Lung (tissue), 12 donors: ENCODE results near the gene JHY. TPM values are rescaled to one million over a fixed set of nuclear protein-coding genes. Genes with fewer than 3 reads are reported as not detected.

ENCODE experiments used
- ATAC-seq: fragments of 200-7000 bp; cut with Tn5 transposase; one replicate; pipeline ENCODE4 v1.9.1; 2020; ENCODE audit warnings: moderate number of reproducible peaks; ENCODE audit not compliant: insufficient read depth, low FRiP score
- DNase-seq, 3 donors: peaks; one replicate each; pipeline ENCODE4 v3.0.0-alpha.2; 2013 to 2017
- H3K27ac ChIP-seq, 2 donors: one replicate each; pipeline ENCODE4 v1.5.1; 2013; ENCODE audit warnings: mild to moderate bottlenecking in 2 of 2, moderate library complexity in 2 of 2, control low read depth in 1 of 2, inconsistent platforms in 1 of 2, low read depth in 1 of 2, low read length in 1 of 2
- H3K27me3 ChIP-seq, 3 donors: one replicate each; pipeline ENCODE4 v1.5.1; 2013; ENCODE audit warnings: low read length in 2 of 3; ENCODE audit not compliant: control insufficient read depth in 3 of 3, insufficient read depth in 3 of 3
- H3K36me3 ChIP-seq, 4 donors: one replicate each; pipeline ENCODE4 v1.5.1; 2013; ENCODE audit warnings: low read length in 4 of 4, mild to moderate bottlenecking in 1 of 4, moderate library complexity in 1 of 4; ENCODE audit not compliant: control insufficient read depth in 4 of 4, insufficient read depth in 4 of 4
- H3K4me1 ChIP-seq, 5 donors: one replicate each; pipeline ENCODE4 v1.5.1; 2013; ENCODE audit warnings: low read length in 5 of 5, mild to moderate bottlenecking in 2 of 5, moderate library complexity in 1 of 5; ENCODE audit not compliant: control insufficient read depth in 5 of 5, insufficient read depth in 5 of 5
- H3K4me3 ChIP-seq: one replicate; pipeline ENCODE4 v1.5.1; 2013; ENCODE audit warnings: mild to moderate bottlenecking, control low read depth, moderate library complexity
- H3K9ac ChIP-seq, 2 donors: one replicate each; pipeline ENCODE4 v1.5.1; 2013; ENCODE audit warnings: low read length in 2 of 2, control low read depth in 1 of 2; ENCODE audit not compliant: insufficient read depth in 1 of 2
- H3K9me3 ChIP-seq, 4 donors: one replicate each; pipeline ENCODE4 v1.5.1; 2013; ENCODE audit warnings: low read length in 3 of 4, mild to moderate bottlenecking in 1 of 4, moderate library complexity in 1 of 4; ENCODE audit not compliant: control insufficient read depth in 4 of 4, insufficient read depth in 3 of 4
- WGBS, 2 donors: extraction: QIAGEN DNeasy Blood & Tissue Kit; methylation state at CpG; one replicate each; pipeline ENCODE4 v1.1.7; 2013; 5-methylcytosine and 5-hydroxymethylcytosine counted together
- polyA plus RNA-seq, 2 donors: library from polyadenylated mRNA; stranded (reverse); fragments of 200-250 nt; gene quantifications; one replicate each; pipeline ENCODE4 v1.2.1, GENCODE V29; 2013
- total RNA-seq, 2 donors: library from RNA; depleted of rRNA in 1 of 2; stranded (reverse); fragments of >200 nt in 1 of 2; gene quantifications; one replicate each; pipeline ENCODE4 v1.2.1, GENCODE V29; 2014 to 2021
- TF ChIP-seq, protein P1 (sequence below): IDR thresholded peaks from 2 replicates; pipeline ENCODE4 v1.5.1; 2012; ENCODE audit warnings: mild to moderate bottlenecking; ENCODE audit errors: control extremely low read depth, extremely low read depth
- donor health status: control.
- donor health status: control.
- donor health status: Bipolar disorder and iron deficiency.
- donor health status: healthy.
- donor health status: DM: yes; HTN: yes; CAD: no.

JHY gene
- total and polyA plus RNA-seq, 4 donors, result 2.4 to 11.0 (median 7.3) TPM

DNA sequence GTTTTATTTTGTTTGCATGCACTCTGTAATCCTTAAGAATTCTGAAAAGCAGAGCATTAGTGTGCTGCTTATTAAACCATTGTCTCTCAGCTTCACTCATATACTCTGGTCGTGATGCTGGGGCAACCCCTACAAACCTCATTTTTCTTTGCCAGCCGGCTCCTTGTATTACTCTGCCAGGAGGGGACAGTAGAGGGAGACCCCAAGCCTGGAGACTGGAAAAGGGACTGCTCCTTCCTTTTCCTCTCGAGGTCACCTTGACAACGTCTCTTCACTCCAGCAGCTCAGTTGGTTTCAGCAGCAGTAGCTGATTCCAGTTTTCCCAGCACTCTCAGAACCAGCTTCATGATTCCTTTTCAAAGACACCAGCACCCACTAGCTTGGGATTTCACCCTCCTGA is 2.8 kb upstream of the JHY start:
- Histone ChIP-seq H3K9me3 (no peaks in the 10 kb centered on the region), H3K4me1 (peaks cover 0 to 7% (median 0%) of the 10 kb centered on the region in 5 donors), H3K4me3 (no peak overlapping the region), H3K27ac (no peak overlapping the region), H3K9ac (no peak overlapping the region), H3K36me3 (no peaks in the 10 kb centered on the region), H3K27me3 (peaks cover 0 to 3% (median 0%) of the 10 kb centered on the region in 3 donors)
- peak in 1 of 3 donors; percentile 18 for DNase-seq
- 29 to 43% methylated on average over 4 of the region's 4 CpGs for WGBS, 2 donors
- TF ChIP-seq, protein P1, sequence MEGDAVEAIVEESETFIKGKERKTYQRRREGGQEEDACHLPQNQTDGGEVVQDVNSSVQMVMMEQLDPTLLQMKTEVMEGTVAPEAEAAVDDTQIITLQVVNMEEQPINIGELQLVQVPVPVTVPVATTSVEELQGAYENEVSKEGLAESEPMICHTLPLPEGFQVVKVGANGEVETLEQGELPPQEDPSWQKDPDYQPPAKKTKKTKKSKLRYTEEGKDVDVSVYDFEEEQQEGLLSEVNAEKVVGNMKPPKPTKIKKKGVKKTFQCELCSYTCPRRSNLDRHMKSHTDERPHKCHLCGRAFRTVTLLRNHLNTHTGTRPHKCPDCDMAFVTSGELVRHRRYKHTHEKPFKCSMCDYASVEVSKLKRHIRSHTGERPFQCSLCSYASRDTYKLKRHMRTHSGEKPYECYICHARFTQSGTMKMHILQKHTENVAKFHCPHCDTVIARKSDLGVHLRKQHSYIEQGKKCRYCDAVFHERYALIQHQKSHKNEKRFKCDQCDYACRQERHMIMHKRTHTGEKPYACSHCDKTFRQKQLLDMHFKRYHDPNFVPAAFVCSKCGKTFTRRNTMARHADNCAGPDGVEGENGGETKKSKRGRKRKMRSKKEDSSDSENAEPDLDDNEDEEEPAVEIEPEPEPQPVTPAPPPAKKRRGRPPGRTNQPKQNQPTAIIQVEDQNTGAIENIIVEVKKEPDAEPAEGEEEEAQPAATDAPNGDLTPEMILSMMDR, result no peak
- ATAC-seq, result no peak

- TF ChIP-seq, protein P1, result no peak
- DNase-seq, result peak; percentile 70 to 86 (median 71)
- H3K27ac ChIP-seq, result peak overlapping the region in 1 of 2 donors; percentile 97
- peak overlapping the region; percentile 85 to 90 for H3K9ac ChIP-seq
- peak; percentile 76 for ATAC-seq
- H3K27me3 ChIP-seq, result peaks cover 0 to 3% (median 0%) of the 10 kb centered on the region in 3 donors
- peaks cover 0 to 5% (median under 1%) of the 10 kb centered on the region in 4 donors for H3K36me3 ChIP-seq
- peak overlapping the region; percentile 64 for H3K4me3 ChIP-seq
- no peaks in the 10 kb centered on the region for H3K9me3 ChIP-seq
- 1% methylated on average over 61 to 63 of the region's 63 CpGs for WGBS, 2 donors
- peaks cover 0 to 7% (median 0%) of the 10 kb centered on the region in 5 donors for H3K4me1 ChIP-seq
Observed at GRCh38 chr11:122882857-122883645, 492 bp downstream of the JHY start.

DNA sequence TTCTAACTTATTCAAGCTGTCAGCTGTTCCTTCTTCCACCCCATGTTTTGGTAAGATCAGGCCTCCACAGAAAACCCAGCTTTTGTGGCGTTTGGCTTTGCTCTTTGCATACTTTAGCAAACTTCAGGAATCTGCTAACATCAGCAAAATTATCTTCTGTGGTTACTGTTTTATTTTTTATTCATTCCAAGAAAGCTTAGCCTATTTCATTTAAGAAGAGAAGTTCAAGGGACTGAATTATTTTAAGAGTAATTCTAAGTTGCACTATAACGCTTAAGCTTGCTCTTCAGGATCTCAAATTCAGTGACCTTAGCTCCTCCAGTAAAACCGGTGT is 1.1 kb downstream of the JHY start:
- Histone ChIP-seq H3K36me3 (peaks cover 0 to 6% (median under 1%) of the 10 kb centered on the region in 4 donors), H3K27ac (no peak overlapping the region), H3K9me3 (no peaks in the 10 kb centered on the region), H3K4me1 (peaks cover 0 to 7% (median 0%) of the 10 kb centered on the region in 5 donors), H3K27me3 (peaks cover 0 to 3% (median 0%) of the 10 kb centered on the region in 3 donors), H3K9ac (peak overlapping the region; percentile 85 to 90), H3K4me3 (peak overlapping the region; percentile 36)
- WGBS, 2 donors, result 47 to 53% methylated on average over 3 of the region's 3 CpGs
- peak in 1 of 3 donors; percentile 83 for DNase-seq
- ATAC-seq, result no peak
- TF ChIP-seq, protein P1, result no peak
